GM10266 (cell line): ENCODE results near the gene MTA1.
A peak's percentile ranks its signal among the peaks of the same experiment; 100 is the strongest.

Source experiments
- DNase-seq: peaks from one replicate; pipeline ENCODE4 v3.0.0; 2012; ENCODE audit errors: extremely low spot score
- CTCF ChIP-seq: IDR thresholded peaks from 2 replicates; pipeline ENCODE4 v1.5.1; 2012; ENCODE audit warnings: mild to moderate bottlenecking, low read depth; ENCODE audit not compliant: control insufficient read depth, insufficient read depth; ENCODE audit errors: missing control alignments

MTA1 gene

GRCh38 chr14:105416671-105417070 lies 3.0 kb upstream of the MTA1 start:
- no peak for DNase-seq
- TF ChIP-seq CTCF, result no peak

GRCh38 chr14:105417690-105418121 lies 1.9 kb upstream of the MTA1 start:
- no peak for TF ChIP-seq CTCF
- no peak for DNase-seq

- no peak for DNase-seq
- no peak for TF ChIP-seq CTCF
These were observed 1.1 kb upstream of the MTA1 start for GRCh38 chr14:105418269-105419194.

GRCh38 chr14:105420101-105420973 lies 710 bp downstream of the MTA1 start:
- peak; percentile 74 for DNase-seq
- TF ChIP-seq CTCF, result no peak

GRCh38 chr14:105420974-105421674 lies 1.5 kb downstream of the MTA1 start:
- no peak for TF ChIP-seq CTCF
- DNase-seq, result no peak

GRCh38 chr14:105421723-105422615 lies 2.3 kb downstream of the MTA1 start:
- TF ChIP-seq CTCF, result no peak
- no peak for DNase-seq
